Measurements from ENCODE around the gene NARS2. TPM values are rescaled to one million over a fixed set of nuclear protein-coding genes. Genes with fewer than 3 reads are reported as not detected.

Gene NARS2
- total and polyA plus RNA-seq, 9 of the 15 experiments (the other 6 are each of a cell fraction or from before 2014, with no cell fraction given), result 26.8 to 48.0 (median 34.2) TPM

- TF ChIP-seq, protein P1, sequence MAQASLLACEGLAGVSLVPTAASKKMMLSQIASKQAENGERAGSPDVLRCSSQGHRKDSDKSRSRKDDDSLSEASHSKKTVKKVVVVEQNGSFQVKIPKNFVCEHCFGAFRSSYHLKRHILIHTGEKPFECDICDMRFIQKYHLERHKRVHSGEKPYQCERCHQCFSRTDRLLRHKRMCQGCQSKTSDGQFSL (CRISPR knock-in tag; IDR thresholded peaks at IDR 0.05), result no peak
- TF ChIP-seq, protein P1 (tag; IDR thresholded peaks at IDR 0.05), result no peak
- TF ChIP-seq E4F1 (CRISPR knock-in tag; IDR thresholded peaks at IDR 0.05; ENCODE audit: borderline replicate concordance) (no peak), FOS (IDR thresholded peaks at IDR 0.05; ENCODE audit: extremely low read depth, insufficient read length) (peak; percentile 18), NBN (IDR thresholded peaks at IDR 0.05; ENCODE audit: low read depth) (peak; percentile 72), CEBPB (tag; IDR thresholded peaks at IDR 0.05) (no peak), E2F5 (CRISPR knock-in tag; IDR thresholded peaks at IDR 0.05) (no peak), TOE1 (IDR thresholded peaks at IDR 0.05; ENCODE audit: borderline replicate concordance) (peak; percentile 39; the same call in 1 of the 2 replicates), TOE1 (CRISPR knock-in tag; IDR thresholded peaks at IDR 0.05; ENCODE audit: borderline replicate concordance, low read depth) (no peak), ELF4 (CRISPR knock-in tag; IDR thresholded peaks at IDR 0.05) (no peak), ZNF263 (CRISPR knock-in tag; IDR thresholded peaks at IDR 0.05; ENCODE audit: borderline replicate concordance) (no peak), RAD51 (IDR thresholded peaks at IDR 0.05; ENCODE audit: borderline replicate concordance, low read depth) (0 out of 2 replicates have a peak, but pooled peaks have one; percentile 11)
- TF ChIP-seq, protein P2, sequence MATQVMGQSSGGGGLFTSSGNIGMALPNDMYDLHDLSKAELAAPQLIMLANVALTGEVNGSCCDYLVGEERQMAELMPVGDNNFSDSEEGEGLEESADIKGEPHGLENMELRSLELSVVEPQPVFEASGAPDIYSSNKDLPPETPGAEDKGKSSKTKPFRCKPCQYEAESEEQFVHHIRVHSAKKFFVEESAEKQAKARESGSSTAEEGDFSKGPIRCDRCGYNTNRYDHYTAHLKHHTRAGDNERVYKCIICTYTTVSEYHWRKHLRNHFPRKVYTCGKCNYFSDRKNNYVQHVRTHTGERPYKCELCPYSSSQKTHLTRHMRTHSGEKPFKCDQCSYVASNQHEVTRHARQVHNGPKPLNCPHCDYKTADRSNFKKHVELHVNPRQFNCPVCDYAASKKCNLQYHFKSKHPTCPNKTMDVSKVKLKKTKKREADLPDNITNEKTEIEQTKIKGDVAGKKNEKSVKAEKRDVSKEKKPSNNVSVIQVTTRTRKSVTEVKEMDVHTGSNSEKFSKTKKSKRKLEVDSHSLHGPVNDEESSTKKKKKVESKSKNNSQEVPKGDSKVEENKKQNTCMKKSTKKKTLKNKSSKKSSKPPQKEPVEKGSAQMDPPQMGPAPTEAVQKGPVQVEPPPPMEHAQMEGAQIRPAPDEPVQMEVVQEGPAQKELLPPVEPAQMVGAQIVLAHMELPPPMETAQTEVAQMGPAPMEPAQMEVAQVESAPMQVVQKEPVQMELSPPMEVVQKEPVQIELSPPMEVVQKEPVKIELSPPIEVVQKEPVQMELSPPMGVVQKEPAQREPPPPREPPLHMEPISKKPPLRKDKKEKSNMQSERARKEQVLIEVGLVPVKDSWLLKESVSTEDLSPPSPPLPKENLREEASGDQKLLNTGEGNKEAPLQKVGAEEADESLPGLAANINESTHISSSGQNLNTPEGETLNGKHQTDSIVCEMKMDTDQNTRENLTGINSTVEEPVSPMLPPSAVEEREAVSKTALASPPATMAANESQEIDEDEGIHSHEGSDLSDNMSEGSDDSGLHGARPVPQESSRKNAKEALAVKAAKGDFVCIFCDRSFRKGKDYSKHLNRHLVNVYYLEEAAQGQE (IDR thresholded peaks at IDR 0.05; ENCODE audit: borderline replicate concordance), result peak; percentile 42; the same call in 1 of the 2 replicates
- TF ChIP-seq, protein P2 (CRISPR knock-in tag; IDR thresholded peaks at IDR 0.05; ENCODE audit: low read depth), result no peak
These were observed 158.1 kb downstream of the NARS2 start (continued) for GRCh38 chr11:78416285-78417174.

Measured in K562 (cell line).